CD1c-positive myeloid dendritic cell (primary cell): ENCODE data around the gene HIPK4.

Experiments
- DNase-seq: peaks from one replicate; pipeline ENCODE4 v3.0.0-alpha.2; 2016; ENCODE audit errors: extremely low spot score

Gene HIPK4

DNA sequence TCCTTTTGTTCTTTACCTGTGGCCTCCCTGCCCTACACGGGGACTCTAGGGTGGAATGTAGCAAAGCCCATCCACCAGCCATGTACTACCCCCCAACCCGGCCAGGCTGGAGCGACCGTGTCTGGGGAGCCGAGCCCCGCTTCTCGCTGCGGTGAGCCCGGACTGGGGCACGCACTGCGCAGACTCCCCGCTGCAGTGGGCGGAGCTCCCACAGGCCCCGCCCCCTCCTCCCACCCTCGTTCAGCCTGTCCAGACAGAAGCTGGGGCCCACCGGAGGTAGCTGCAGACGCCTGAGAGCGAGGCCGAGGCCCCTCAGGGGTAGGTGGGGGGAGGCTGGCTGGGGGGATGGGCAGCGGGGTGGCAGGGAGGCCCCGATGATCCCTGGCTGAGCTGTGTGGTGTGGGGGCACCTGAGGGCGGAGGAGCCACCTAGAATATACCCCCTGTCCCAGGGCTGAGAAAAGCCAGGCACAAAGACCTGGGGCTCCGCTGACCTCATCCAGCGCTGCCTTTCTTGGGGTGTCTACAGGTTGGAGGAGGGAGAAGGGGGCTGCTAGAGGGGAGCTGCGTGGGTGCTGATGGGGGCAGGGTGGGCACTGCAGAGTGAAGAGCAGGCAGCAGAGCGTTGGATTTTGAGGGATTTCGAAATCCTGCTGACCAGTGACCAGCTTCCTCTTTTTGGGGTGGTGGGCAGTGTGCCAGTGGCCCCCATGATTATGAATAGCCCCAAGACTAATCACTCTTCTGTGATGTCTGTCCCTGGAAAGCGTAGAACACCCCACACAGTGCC, 24.2 kb downstream of the HIPK4 start:
- DNase-seq, result peak; percentile 88

GRCh38 chr19:40365010-40365409, 25.0 kb downstream of the HIPK4 start:
- no peak for DNase-seq

- peak; percentile 62 for DNase-seq
Observed at GRCh38 chr19:40363069-40363468, 26.9 kb downstream of the HIPK4 start.

DNA sequence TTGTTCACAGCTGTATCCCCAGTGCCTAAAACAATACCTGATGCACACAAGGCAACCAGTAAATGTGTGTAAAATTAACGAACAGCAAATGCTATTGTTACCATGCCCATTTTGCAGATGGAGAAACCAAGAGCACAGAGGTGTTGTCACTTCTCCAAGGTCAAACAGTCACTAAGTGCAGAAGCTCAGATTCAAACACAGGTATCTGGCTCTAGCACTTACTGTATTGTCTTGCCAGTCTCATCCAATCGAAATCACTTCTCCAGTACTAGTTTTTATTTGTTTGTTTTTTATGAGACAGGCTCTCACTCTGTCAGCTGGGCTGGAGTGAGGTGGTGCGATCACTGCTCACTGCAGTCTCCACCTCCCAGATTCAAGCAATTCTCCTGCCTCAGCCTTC, 27.8 kb downstream of the HIPK4 start:
- no peak for DNase-seq

DNA sequence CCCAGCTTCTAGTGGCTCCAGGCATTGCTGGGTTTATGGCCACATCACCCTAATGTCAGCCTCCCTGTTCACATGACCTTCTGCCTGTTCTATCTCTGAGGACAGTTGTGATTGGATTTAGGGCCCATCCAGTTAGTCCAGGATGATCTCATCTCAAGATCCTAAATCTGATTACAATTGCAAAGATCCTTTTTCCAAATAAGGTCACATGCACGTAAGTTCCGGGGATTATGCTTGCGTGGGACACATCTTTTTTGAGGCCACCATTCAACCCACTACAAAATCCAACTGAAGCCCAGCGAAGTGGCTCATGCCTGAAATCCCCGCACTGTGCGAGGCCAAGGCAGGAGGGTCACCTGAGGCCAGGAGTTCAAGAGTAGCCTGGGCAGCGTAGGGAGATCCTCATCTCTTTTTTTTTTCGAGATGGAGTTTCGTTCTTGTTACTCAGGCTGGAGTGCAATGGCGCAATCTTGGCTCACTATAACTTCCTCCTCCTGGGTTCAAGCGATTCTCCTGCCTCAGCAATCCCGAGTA, 29.2 kb downstream of the HIPK4 start:
- peak; percentile 87 for DNase-seq

DNA sequence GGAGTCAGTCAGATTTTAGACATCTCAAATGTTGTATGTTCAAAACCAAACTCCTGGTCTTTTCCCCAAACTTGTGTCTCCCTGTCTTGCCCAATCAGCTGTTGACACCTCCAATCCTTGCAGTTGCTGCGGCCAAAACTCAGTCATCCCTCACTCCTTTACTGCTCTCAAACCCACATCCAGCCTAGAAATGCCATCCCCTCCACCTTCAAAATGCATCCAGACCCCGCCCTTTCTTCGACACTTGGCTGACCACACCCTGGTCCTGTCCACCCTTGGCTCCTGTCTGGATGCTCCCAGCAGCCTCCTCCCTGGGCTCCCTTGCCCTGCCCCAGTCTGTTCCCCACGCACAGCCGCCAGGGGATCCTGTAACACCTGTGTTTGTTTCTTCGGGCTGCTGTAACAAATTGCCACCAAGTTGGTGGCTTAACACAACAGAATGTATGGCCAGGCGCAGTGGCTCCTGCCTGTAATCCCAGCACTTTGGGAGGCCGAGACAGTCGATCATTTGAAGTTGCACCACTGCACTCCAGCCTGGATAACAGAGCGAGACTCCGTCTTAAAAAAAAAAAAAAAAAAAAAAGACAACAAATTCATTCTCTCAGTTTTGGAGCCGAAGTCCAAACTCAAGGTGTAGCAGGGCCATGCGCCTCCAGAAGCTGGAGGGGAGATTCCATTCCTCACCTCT, 29.8 kb downstream of the HIPK4 start:
- no peak for DNase-seq

DNA sequence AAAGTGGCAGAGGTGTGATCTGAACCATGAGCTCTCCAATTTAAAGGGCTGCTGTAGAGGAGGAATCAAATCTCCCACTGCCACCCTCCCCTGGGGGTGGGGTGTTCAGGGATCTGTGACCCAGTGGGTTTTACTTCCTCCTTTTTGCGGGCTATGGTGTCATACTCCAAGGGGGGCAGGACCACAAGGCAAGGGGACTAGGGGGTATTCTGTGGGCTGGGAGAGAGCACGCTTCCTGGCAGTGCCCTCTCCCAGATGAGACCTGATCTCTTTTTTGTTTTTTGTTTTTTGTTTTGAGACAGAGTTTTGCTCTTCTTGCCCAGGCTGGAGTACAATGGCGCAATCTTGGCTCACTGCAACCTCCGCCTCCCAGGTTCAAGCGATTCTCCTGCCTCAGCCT, 31.2 kb downstream of the HIPK4 start:
- peak; percentile 87 for DNase-seq

- no peak for DNase-seq
Observed at GRCh38 chr19:40357640-40358039, 32.3 kb downstream of the HIPK4 start.

DNA sequence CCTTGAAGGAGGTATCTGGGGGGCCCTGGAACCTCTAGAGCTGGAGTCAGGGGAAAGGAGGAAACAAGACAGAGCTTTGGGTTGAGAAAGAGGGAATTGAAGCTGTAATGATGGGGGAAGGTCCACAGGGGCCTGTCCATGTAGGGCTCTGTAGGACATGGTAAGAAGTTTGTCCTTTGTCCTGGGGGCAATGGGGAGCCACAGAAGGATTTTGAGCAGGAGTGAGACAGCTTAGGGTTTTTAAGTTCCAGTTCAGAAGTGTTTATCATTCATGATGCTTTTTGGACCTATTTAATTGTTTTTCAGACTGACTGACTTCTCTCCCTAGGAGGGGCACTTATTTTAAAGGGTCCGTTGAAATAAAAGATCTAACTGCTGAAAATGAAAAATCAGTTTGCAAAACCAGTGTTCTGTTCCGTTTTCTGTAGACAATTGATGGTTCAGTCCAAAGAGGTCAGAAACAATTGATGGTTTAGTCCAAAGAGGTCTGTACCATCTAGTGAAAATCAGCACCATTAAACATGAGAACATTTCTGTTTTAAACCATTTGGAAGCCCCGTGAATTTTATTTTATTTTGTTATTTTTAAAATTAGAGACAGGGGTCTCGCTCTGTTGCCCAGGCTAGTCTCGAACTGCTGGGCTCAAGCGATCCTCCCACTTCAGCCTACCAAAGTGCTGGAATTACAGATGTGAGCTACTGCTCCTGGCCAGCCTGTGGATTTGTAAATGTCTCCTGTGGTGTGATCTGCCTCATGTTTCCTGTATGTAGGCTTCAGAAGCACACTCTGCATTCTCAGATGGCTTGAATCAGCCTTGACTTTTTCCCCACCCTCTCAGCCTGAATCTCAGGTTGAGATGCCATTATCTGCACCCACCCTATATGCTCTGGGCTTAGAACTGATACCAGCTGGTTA, 33.0 kb downstream of the HIPK4 start:
- no peak for DNase-seq

DNA sequence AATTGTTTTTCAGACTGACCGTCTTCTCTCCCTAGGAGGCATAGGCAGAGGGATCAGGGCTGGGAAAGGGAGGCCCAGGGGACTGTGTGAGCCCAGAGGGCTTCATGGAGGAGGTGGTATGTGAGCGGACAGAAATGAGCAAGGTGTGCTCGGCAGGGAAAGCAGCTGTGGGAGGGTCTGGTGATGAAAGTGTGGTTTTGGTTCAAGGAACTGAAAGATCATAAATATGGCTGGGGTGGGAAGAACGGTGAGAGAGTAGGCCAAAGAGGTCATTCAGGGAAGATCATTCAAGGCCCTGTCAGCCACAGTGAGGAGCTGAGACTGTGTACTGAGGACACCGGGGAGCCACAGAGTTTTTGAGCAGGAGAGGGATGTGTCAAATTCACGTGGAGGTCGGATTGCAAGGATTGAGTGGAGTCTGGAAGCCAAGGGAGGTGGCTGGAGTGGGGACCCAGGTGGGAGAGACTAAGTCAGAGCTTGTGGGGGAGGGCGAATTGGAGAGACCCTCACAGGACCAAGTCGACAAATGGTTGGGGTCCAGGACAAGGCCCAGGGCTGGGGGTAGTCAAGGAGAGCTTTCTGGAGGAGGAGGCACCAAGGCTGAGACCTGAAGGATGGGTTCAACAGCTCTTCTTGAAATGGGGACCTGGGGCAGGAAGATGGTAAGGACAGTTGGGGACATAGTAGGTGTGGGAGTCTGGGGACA, 33.9 kb downstream of the HIPK4 start:
- DNase-seq, result peak; percentile 38

DNA sequence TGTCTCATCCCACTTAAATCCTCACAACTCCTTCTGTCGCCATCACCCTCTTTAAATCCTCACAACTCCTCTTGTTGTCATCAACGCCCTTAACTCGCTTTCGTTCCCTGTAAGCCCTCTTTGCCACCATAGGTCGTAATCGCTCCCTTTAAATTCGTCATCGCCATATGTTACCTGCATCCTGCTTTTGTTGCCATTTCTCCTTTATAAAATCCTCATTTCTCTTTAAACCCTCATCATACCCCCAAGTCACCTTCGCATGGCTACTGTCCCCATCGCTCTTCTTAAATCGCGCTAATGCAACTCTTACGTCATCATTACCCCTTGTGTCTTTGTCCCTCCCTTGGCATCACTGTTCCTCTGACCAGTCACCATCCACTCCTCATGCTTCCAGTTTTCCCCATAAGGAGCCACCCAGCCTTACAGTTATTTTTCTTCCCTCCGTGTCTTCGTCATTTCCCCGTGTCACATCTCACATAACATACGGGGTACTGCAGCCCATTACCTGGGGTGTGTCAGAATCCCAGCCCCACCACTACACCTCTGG, 40.9 kb downstream of the HIPK4 start:
- peak; percentile 34 for DNase-seq

- DNase-seq, result peak; percentile 100
Observed at GRCh38 chr19:40348125-40348913, 41.7 kb downstream of the HIPK4 start, which contains the start of the genes C19orf47 and PLD3. TSS of gene C19orf47 (minus strand) at chr19:40348397. CDS start at chr19:40341857, 6,540 bp downstream. TSS of gene PLD3 (plus strand) at chr19:40348695. CDS start at chr19:40366484, 17,789 bp downstream.

GRCh38 chr19:40344422-40344821, 45.6 kb downstream of the HIPK4 start:
- DNase-seq, result no peak

- DNase-seq, result no peak
Observed at GRCh38 chr19:40342644-40343311, 47.2 kb downstream of the HIPK4 start.

DNA sequence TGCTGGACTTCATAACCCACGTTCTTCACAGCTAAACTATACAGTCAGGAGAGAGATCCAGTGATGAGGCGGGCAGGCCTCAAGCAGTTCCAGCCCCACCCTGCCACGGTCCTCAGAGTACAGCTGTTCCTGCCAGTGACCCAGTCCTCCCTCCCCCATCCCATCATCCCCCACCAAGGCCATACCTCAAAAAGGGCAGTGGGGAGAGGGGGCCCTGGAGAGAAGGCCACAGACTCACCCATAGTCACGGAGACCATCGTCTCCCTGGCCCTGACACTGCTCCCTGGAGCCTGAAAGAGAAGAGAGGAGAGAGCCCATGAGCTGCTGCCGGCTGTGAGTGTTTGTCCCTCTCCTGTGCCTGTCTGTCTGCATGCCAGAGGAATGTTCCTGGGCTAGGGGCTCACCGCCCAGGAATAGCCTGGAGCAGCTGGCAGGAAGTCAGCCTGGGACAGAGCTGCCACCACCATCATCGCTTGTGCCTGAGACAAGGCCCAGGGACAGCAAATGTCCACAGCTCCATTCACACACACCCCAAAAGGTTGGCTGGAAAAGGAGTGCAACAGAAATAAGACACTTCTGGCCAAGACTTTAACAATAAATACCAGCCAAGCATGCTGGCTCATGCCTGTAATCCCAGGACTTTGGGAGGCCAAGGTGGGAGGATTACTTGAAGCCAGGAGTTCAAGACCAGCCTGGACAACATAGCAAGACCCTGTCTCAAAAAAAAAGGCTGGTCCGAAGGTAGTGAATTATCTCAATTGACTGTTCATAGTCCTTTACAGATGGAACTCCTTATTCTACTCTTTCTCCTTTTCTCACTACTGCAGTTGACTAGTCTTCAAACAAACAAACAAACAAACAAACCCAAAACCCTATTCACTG, 48.1 kb downstream of the HIPK4 start:
- no peak for DNase-seq

DNA sequence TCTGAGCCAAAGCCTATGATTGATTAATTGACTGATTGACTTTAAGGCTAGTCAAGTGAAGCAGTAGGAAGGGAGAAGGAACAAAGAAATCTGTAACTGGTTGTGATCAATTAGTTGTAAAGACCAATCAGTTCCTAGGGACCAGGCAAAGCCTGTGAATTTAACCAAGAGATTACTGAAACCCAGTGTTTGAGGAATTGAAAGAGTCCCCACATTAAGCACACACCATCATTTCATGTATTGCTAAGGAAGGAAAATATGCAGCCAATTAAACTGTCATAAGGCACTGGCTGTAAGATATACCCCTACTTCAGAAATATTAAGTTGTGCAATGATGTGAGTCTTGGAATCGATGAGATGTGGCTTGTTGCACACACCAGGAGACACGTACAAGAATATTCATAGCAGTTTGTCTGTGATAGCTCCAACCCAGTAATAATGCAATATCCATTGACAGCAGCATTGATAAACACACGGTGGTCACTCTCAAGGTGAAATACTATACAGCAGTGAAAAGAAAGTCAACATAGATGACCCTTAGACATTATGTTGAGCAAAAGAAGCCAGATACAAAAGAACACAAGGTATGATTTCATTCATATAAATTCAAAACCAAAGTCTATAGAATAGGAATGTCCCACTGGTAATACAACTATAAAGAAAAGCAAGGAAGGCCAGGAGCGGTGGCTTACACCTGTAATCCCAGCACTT, 50.8 kb downstream of the HIPK4 start:
- no peak for DNase-seq

- DNase-seq, result no peak
Observed at GRCh38 chr19:40337594-40337993, 52.4 kb downstream of the HIPK4 start.

GRCh38 chr19:40337107-40337506, 52.9 kb downstream of the HIPK4 start:
- no peak for DNase-seq
